Ishikawa (cell line): ENCODE measurements around the gene RGCC.

Source experiments
- CEBPB ChIP-seq: IDR thresholded peaks from 2 replicates; pipeline ENCODE4 v1.6.1; 2012
- CREB1 ChIP-seq: IDR thresholded peaks from 2 replicates; pipeline ENCODE4 v1.6.1; 2012; ENCODE audit warnings: low read depth
- EP300 ChIP-seq: IDR thresholded peaks from 2 replicates; pipeline ENCODE4 v1.6.1; 2012; ENCODE audit warnings: borderline replicate concordance
- MAX ChIP-seq: IDR thresholded peaks from 2 replicates; pipeline ENCODE4 v1.6.1; 2012
- RAD21 ChIP-seq: IDR thresholded peaks from 2 replicates; pipeline ENCODE4 v1.6.1; 2012; ENCODE audit warnings: low read depth
- TAF1 ChIP-seq: IDR thresholded peaks from 2 replicates; pipeline ENCODE4 v1.6.1; 2012; ENCODE audit warnings: low read depth, mild to moderate bottlenecking
- TEAD4 ChIP-seq: IDR thresholded peaks from 2 replicates; pipeline ENCODE4 v1.6.1; 2012

- no peak for TF ChIP-seq EP300
- TF ChIP-seq CREB1, result no peak
- no peak for TF ChIP-seq RAD21
- no peak for TF ChIP-seq CEBPB
- TF ChIP-seq MAX, result no peak
- no peak for TF ChIP-seq TAF1
- no peak for TF ChIP-seq TEAD4
Measured at GRCh38 chr13:41499452-41499851, 42.1 kb downstream of the RGCC start.
